Fibroblast of skin of scalp (primary cell): ENCODE data around the gene HSPBP1.

Source experiments
- DNase-seq: peaks from one replicate; pipeline ENCODE4 v3.0.0-alpha.2; 2013

The HSPBP1 gene

DNA sequence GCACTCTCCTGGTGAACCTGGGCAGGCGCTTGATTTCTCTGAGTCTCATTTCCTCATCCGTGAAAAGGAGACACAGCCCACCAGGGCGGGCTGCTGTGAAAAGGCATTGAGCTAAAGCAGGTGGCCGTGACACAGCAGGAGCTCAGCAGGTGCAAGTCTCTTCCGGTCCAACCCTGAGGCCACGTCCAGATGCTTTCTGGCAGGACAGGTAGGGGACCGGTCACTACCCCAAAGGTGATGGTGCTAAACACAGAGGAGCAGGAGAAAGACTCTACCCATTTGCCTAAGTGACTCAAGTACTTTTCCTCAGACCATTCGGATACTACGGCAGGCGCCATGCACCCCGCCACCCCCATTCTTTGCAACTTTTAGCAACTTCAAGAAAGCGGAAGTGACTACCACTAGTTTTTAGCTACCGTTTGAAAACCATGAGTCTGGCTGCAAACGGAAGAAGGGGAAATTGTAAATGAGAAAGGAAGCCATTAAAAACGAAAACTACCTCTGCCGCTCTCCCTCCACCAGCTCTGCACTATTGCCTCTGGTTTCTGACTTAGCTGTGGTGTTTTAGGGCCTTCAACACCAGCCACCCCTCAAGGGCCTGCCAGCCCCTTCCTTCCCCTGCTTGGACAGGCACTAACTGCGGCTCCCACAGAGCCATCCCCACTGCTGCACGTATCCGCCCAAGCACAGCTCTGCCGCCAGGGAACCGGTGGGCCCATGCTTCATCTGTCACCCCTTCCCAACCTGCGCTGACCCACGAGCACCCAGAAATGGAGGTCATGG, 25.9 kb downstream of the HSPBP1 start:
- no peak for DNase-seq

DNA sequence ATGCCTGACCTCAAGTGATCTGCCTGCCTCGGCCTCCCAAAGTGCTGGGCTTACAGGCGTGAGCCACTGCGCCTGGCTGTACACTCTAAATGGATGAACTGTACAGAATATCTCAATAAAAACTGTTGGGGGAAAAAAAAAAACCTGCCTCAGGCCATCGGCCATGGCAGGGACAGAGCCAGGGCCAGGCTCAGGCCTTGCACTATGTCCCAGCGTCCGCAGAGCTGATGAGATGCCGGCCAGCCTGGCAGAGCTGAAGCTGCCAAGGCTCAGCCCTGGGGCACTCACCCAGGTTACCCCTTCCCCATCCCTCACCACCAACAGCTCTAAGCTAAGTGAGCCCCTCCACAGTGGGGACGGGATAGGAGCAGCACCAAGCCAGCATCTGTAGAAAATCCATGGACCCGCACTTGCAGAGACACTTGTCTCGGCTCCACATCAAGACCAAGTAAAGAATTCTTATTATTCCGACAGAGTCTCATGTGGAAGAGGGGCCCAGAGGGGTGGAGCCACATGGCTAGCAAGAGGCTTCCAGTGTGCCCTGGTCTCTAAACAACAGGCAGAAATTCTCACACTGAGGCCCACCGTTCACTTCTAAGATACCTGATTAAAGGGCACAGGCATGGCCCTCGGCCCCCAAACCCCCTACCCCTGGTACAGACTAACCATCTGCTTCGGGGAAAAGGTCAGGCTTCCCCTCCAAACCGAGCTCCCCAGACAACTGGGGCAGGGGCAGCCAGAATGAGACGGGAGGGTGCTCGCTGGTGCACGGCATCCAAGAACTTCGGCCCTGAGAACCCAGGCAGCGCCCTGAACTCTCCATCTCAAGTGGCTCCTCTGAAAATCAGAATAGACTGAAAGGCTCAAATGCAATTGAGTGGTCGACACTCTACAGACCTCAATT, 26.9 kb downstream of the HSPBP1 start:
- DNase-seq = no peak

DNA sequence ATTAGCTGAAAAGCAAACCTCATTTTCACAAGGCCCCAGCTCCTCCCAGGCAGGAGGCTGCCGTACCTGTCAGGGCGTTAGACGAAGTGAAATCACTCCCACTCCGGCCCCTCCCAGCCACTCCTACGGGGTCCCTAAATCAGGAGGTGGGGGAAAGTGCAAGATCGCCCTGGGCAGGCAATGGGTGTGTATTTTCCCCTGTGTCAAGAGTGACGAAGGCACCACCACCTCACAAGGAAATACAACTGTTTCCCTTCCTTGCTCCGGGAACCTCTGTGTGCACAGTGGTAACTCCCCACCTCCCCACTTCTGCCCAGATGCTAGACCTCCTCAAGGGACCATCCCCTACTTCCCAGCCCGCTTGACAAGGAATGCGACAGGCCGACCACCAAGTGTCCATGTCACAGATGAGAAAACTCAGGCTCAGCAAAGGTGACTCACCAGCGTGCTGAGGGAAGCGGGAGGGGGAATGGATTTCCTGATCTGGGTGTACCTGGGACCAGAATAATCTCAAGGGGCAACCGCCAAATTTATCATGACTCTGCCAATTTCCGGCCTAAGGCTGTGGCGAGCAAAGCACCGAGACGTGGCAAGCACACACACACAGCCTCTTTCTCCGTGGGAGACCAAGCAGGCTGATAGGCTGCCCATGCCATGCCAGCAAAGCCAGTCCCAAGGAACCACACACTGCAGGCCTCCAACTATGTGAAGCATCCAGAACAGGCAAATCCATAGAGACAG, 28.4 kb downstream of the HSPBP1 start:
- DNase-seq = peak; percentile 10

DNA sequence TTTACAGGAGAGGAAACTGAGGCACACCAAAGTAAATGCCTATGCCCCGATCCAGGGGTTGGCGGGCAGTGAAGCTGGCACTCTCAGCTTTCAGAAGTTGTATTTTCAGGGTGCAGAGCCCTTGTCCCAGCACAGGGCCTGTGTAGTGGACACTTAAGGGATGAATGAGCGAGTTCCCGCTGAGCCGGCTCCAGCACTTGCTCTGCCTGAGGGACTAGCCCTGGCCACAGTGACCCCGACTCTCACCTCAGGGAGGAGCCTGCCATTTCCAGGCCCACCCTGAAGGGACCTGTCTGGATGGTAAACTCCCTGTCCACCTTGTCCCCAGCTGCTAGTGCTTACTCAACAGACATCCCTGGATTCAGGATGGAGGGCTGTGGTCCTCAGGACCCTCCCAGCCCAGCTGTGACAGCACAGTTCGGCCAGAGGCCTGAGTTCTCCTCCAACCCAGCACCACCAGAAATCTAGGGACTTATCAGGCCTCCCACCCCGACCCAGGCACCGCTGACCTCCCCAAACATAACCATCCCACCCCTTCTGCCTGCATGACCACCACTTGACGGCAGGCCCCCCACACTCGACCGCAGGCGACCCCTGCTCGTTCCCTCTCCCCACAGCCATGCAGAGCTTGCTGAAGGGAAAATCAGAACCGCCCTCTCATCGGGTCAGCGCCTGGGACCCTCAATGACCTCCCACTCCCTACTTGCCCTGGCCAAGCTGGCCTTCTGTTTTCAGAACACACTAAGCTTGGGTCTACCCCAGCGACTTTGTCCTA, 29.5 kb downstream of the HSPBP1 start:
- DNase-seq = no peak

DNA sequence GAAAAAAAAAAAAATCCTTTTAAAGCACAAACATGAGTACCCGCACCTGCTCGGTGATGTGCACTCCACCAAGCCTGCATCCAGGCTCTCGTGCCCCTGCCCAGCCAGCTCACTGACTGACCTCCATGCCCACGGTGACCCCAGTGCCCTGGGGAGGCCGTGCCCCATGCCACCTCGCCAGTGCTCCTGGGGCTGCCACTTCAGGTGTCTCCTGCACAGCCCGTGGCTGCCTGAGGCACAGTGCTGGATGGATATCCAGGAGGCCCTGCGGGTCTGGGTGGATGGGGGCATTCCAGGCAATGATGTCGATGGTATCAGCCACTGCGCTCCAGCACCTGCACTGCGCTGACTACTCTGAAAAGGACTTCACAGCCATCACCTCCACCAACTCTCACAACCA, 30.1 kb downstream of the HSPBP1 start:
- no peak for DNase-seq

DNA sequence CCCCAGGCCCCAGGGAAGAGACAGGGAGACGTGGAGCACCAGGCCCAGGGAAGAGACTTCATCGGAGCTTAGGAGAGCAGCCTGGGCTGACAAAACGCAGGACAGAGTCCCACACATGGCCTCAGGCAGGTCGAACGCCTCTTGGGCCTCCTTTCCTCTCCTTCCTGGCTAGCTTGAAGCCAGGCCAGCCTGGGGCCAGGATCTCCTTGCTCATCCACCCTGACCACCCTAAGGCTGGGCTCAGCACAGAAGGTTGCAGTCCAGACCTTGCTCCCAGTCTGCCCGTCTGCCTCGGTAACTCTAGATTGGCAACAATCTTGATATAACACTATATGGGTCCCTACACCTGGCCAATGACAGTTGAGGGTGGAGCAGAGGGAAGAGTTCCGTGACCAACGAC, 31.2 kb downstream of the HSPBP1 start:
- DNase-seq = no peak

DNA sequence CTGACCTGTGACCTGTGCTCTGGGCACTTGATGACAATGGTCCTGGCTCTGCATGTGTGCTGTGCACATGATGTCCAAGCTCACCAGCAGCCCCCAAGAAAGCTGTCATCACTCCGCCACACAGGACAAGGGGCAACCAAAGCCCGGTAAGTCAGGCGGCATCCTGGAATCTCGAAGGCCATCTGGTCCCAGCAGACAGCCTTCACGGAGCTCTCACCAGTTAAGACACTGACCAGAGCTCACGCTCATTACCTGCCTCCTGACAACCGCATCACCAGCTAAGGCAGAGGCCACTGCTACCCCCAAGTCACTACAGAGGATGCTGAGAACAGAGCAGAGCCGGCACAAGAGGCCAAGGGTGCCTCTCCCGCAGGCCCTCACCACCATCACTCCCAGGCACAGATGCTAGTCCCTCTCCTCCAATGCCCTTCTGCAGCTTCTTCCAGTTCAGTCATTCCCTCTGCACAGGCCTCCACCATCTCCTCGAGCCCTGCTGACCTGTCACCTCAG, 31.7 kb downstream of the HSPBP1 start:
- DNase-seq = no peak

DNA sequence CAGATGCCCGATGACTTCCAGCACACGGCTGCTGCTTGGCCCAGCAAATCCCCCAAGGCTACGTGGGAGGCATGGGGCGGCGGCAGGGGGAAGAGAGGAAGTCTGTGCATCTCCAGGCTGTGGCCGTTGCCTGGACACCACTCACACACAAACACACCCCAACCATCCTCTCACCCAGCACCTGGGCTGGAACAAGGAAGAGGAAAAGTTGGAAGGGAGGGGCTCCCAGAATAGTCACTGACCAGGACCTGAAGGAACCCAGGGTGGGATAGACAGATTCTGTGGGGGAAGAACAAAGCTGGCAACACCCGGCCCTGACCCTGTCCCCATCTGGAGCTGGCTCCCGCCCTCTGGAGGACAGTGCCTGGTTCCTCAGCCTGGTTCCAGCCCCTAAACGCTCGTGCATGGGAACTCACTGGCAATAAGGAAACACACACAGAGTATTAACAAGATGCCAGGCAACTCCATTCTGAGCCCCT, 32.2 kb downstream of the HSPBP1 start:
- no peak for DNase-seq

DNA sequence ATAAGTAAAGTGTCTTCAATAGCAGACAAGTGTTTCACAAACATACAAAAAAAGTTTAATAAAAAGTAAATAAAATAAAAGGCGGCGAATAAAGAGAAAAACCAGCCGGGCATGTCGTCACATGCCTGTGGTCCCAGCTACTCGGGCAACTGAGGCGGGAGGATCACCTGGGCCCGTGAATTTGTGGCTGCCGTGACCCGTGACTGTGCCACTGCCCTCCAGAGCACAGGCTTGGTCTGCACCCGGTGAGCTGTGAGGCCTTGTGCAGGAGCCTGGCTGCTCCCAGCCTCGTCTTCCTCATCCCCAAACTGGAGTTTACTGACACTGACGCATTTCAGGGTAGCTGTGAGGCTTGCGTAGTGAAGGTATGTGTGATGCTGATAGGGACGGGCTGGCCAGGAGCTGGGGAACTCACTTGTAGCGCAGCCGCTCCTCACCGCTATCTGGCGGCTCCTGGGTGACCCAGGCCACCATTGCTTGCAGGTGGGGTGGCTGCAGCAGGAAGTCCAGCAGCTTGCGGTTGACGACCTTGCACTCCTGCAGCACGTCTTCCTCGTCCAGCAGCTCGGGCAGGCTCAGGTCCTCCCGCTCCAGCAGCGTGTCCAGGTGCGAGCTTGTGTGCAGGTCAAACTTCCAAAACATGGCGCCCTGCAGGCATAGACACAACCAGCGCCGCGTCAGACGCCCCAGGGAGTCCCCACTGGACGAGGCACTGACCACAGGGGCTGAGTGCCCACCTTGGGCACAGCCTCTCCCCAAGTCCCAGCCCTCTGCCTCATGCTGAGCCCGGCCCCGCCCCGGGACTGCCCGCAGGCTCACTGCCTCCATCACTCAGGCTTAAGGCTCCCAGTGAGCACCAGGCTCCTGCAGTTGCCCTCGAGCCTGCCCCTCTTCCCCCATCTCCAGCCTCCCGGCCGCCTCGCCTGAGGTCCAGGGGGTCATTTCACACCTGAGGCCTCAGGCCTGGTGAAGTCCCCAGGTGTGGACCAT, 33.2 kb downstream of the HSPBP1 start:
- DNase-seq = no peak

DNA sequence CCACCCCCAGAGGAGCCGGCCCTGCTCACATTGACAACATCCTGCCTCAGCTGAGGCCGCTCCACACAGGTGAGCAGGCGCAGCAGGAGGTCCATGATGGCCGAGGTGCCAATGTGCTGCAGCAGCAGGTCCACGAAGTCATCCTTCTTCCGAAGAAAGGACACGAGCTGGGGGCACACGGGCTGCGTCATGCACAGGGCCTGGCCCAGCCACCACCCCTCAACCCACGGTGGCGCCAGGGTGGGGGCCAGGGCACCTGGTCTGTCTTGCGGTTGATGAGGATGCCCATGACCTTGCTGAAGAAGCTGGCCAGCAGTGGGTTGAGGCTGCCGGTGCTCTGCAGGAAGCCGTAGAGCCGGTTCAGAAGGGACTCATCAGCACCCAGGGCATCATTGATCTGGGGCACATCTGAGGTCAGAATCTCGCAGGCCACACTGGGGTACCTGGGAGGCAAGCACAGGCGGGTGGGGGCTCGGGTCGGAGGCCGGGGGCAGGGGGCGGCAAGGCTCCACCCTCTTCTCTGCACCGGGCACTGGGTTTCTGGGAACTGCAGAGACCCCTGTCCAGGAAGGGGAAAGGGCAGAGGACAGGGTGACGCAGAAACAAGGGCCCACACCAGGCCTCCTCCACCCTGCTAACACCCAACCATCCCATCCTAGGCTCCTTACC, 34.5 kb downstream of the HSPBP1 start:
- no peak for DNase-seq

DNA sequence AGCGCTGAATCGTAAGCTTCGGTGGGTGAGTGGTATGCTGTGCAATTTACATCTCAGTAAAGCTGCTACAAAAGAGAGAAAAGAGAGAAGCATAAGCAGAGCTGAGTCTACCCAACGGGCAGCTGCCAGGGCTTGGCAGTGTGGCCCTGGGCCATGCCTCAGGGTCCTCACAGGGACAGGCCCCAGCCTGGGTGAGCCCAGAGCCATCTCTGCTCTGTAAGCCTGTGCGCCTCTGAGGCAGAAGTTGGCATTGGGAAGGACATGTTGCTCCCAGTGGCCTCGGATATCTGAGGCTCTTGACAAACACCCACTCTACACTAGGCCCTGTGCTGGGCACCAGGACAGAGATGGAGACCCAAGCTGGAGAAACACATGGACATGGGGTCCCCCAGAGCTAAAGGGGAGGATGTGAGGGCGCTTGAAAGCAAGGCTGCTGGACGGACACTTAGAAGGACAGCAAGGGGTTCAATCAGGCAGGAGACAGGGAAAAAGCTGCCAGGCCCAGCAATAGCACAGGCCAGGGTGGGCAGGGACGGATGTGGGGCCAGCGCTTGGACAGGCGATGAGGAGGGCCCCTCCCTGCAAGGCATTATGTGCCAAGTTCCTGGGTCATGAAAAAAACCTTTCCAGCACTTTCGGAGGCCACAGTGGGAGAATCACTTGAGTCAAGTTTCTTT, 35.8 kb downstream of the HSPBP1 start:
- DNase-seq = no peak

DNA sequence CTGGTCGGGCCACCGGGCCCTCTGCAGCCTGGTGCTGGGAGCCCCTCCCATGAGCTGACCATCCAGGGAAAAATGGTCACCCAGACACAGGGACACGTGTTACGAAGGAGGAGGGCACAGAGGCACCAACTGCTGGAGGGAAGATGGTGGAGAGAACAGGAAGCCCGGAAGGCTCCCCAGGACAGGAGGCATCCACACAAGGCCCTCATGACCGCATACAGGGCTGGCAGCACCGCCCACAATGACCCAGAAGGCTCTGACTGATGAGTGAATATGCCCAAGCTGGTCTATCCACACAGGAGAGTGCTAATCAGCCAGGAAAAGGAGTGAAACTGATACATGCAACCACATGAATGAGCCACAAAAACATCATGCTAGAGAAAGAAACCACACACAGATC, 37.4 kb downstream of the HSPBP1 start:
- no peak for DNase-seq

DNA sequence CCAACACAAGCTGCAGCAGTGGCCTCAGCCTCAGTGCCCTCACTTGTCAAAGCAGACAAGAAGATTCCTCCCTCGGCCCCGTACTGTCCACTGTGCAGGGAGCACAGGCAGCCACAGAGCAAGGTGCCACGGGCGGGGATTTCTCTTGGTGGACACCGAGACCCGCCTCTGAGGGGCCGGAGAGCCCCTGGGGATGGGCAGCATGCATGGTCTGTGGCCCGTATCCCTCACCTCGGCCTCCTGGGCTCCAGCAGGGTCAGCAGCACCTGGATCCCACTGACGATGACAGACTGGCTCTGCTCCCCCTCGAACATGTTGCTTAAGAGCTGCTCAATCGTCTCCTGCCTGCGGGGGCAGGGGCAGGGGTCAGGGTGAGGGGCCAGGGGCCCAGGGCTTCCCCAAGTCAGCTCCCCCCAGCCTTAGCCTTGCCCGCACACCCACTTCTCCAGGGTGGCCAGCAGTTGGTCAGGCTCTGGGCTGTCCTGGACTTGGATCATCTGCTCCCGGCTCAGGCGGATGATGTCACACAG, 37.9 kb downstream of the HSPBP1 start:
- DNase-seq = no peak

DNA sequence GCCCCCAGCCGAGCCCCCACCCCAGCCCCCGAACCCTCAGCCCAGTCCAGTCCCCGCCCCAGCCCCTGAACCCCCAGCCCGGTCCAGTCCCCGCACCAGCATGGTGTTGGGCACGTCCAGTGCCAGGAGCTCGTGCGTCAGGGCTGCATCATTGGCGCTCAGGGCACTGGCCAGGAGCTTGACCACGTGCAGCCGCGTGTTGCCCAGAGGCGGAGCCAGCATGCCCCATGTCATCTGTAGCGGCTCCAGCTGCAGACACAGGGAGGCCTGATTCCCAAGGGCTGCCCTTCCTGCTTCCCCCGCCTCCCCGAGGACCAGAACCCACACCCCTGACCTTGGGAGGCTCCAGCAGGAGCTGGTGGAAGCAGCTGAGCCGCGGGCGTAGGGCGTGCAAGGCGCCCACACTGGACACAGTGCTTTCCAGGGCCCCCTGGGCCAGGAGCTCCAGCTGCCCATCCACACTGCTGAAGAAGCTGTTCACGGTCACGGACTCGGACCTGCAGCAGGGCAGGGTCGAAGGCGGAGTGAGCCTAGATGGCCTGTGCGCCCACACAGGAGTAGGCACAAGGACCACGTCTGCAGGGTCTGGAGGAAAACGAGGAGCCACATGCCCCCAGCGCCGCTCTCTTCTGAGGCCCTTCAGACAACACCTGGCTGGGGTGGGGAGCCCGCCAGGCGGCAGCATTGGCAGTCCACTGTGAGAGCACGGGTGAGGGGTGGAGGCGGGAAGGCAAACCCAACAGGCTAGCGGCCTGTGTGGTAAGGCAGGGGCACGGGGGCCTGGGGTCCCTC, 38.6 kb downstream of the HSPBP1 start:
- DNase-seq = no peak

DNA sequence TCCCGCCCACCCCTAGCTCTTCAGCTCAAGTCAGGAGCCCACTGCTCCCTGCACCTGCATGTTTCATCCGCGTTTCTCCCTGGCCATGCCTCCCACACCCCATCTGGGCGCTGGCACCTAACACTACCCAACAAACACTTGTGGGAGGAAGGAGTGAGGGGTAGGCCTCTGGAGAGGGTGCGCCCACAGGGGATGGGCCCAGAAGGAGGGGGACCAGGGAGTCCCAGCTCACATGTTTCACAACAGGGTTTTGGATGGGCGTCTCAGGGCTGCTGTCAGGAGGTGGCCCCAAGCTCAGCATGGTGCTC, 39.2 kb downstream of the HSPBP1 start:
- DNase-seq = no peak

DNA sequence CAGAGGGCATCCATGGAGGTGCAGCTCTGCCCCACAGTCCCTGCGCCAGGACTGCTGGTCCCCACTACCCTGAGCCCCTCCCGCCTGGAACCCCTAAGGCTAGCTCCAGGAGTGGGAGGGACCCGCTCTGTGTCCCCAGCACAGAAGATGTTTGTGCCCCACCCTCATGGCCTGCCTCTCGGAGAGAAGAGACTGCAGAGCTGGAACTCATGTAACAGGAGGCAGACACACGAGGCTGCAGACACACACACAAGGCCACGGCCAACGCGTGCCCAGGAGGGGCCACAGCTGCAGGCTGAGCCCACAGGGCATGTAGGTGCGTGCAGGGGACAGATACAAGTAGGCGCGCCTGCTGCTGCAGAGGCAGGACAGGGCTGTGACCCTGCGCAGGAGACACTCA, 40.9 kb downstream of the HSPBP1 start:
- no peak for DNase-seq

DNA sequence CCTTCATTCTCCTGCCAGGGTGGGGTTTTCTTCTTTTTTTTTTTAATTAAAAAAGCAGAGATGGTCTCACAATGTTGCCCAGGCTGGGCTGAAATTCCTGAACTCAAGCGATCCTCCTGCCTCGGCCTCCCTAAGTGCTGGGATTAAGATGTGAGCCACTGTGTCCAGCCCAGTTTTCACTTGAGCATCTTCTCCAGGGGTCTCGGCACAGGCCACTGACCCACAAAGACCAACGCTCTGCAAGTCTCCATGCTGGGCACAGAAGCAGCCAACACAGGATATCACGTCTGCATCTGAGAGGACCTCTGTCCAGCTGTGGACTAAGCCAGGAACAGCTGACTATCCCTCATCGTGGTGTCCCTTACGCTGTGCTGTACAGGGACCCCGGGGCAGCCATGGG, 41.9 kb downstream of the HSPBP1 start:
- no peak for DNase-seq

DNA sequence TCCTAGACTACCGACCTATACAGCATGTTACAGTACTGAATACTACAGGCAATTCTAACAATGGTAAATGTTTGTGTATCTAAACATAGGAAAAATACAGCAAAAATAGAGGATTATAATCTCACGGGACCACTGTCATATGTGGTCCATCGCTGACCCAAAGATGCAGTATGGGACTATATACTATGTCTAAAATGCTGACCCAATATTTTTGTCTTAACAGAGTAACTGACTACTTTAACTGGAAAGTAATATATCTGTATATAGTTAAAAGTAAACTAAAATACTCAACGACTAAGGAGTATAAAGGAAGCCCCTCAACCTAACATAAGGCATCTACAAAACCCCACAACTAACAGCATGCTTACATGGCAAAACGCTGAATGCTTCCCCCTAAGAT, 46.9 kb downstream of the HSPBP1 start:
- DNase-seq = no peak

DNA sequence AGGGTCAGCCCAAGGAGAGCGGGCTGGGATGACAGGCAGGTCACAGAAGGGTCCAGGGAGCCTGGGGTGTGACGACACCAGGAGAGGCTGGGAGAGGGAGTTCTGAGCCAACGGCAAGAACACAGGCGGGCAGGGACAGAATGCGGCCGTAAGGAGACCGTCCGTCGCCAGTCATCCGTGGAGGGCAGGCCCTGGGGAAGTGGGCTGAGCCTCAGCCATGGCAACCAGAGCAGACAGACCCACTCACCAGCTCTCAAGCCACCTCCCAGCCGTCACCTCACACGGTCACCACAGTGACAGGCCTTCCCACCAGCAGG, 47.7 kb downstream of the HSPBP1 start:
- DNase-seq = no peak
